ENCODE data around the gene COL4A2. TPM values are rescaled to one million over a fixed set of nuclear protein-coding genes. Genes with fewer than 3 reads are reported as not detected.
A peak's percentile ranks its signal among the peaks of the same experiment; 100 is the strongest.

The COL4A2 gene
- total RNA-seq, 1 donor from 2014 or later = 1,556 TPM

DNA sequence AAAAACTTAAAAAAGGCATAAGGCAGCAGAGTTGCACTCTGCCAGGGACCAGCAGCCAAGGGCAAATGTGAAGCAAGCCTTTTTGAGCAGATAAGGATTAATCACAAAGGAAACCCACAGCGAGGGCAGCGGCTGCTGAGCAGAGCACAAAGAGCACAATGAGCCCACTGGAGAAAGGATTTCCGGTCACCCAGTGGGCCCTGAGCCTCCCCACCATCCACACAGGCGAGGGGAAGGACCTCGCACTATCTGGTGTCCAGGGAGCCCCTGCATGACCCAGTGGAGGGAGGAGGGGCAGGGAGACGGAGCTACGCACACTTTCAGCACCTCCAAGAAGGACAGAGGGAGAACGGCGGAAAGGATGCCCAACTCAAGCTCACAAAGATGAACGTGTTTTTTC, 40.1 kb upstream of the COL4A2 start:
- Mint-ChIP-seq H3K4me3 (ENCODE audit: unreplicated experiment) (no peak overlapping the region), H3K27ac (ENCODE audit: unreplicated experiment) (no peak overlapping the region), H3K27me3 (ENCODE audit: unreplicated experiment) (peaks cover 4% of the 10 kb centered on the region), H3K36me3 (ENCODE audit: low read depth, unreplicated experiment) (peaks cover 48% of the 10 kb centered on the region), H3K4me1 (ENCODE audit: unreplicated experiment) (peaks cover 88% of the 10 kb centered on the region), H3K9me3 (ENCODE audit: unreplicated experiment) (no peaks in the 10 kb centered on the region)
- TF ChIP-seq, protein P1, sequence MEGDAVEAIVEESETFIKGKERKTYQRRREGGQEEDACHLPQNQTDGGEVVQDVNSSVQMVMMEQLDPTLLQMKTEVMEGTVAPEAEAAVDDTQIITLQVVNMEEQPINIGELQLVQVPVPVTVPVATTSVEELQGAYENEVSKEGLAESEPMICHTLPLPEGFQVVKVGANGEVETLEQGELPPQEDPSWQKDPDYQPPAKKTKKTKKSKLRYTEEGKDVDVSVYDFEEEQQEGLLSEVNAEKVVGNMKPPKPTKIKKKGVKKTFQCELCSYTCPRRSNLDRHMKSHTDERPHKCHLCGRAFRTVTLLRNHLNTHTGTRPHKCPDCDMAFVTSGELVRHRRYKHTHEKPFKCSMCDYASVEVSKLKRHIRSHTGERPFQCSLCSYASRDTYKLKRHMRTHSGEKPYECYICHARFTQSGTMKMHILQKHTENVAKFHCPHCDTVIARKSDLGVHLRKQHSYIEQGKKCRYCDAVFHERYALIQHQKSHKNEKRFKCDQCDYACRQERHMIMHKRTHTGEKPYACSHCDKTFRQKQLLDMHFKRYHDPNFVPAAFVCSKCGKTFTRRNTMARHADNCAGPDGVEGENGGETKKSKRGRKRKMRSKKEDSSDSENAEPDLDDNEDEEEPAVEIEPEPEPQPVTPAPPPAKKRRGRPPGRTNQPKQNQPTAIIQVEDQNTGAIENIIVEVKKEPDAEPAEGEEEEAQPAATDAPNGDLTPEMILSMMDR (IDR thresholded peaks at IDR 0.05; ENCODE audit: unreplicated experiment) = no peak
- DNase-seq (ENCODE audit: low spot score) = peak; percentile 62

DNA sequence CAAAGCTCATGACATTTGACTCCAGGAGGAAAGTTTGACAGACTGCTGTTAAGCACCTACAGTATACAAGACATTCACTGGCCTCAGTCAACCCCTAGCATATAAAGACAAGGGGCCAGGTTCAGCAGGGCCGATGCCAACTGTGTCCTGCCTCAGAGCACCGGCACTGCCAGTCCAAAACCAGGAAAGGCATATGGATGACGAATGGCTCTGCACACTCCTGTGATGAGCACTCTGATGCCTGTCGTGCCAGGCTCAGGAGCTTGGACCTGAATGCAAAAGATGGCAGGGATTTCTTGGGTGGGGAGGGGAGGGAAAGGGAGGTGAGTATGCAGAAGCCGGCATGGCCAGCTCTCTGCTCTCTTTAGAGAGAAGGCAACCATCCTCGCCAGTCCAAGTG, 39.0 kb upstream of the COL4A2 start:
- peaks cover 87% of the 10 kb centered on the region for H3K4me1 Mint-ChIP-seq (ENCODE audit: unreplicated experiment)
- no peaks in the 10 kb centered on the region for H3K9me3 Mint-ChIP-seq (ENCODE audit: unreplicated experiment)
- peaks cover 52% of the 10 kb centered on the region for H3K36me3 Mint-ChIP-seq (ENCODE audit: low read depth, unreplicated experiment)
- TF ChIP-seq, protein P1 (IDR thresholded peaks at IDR 0.05; ENCODE audit: unreplicated experiment) = no peak
- no peak for DNase-seq (ENCODE audit: low spot score)
- H3K27ac Mint-ChIP-seq (ENCODE audit: unreplicated experiment) = no peak overlapping the region
- H3K4me3 Mint-ChIP-seq (ENCODE audit: unreplicated experiment) = no peak overlapping the region
- H3K27me3 Mint-ChIP-seq (ENCODE audit: unreplicated experiment) = peaks cover 4% of the 10 kb centered on the region

DNA sequence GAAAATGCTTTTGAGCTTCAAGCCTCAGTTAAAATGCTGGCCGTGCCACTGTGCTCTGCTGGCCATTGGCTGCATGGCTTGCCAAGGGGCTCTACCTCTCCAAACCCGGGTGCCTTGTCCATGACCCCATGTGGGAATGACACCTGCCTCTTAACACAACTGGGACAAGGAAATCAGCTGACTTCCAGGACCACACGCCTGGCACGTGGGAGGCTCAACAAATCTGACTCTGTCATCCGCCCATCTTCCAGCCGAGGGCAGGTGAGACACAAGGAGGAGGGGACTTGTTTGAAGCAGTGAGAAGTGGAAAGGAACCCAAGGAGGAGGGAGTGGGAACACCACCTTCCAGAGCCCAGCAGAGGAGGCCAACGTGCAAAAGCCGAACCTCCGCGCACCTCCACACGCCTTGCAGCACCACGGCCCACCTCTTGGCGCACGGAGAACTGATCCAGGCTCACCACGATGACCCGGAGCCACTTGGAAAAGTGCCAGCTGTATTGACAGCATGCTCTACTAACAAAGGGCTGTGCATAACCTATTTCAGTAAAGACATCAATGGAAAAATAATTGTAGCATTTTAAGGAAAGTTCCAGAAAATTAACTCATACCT, 38.4 kb upstream of the COL4A2 start:
- Mint-ChIP-seq H3K4me3 (ENCODE audit: unreplicated experiment) (no peak overlapping the region), H3K36me3 (ENCODE audit: low read depth, unreplicated experiment) (peaks cover 58% of the 10 kb centered on the region), H3K27ac (ENCODE audit: unreplicated experiment) (no peak overlapping the region), H3K27me3 (ENCODE audit: unreplicated experiment) (peaks cover 4% of the 10 kb centered on the region), H3K9me3 (ENCODE audit: unreplicated experiment) (no peaks in the 10 kb centered on the region), H3K4me1 (ENCODE audit: unreplicated experiment) (peaks cover 88% of the 10 kb centered on the region)
- TF ChIP-seq, protein P1 (IDR thresholded peaks at IDR 0.05; ENCODE audit: unreplicated experiment) = no peak
- no peak for DNase-seq (ENCODE audit: low spot score)

DNA sequence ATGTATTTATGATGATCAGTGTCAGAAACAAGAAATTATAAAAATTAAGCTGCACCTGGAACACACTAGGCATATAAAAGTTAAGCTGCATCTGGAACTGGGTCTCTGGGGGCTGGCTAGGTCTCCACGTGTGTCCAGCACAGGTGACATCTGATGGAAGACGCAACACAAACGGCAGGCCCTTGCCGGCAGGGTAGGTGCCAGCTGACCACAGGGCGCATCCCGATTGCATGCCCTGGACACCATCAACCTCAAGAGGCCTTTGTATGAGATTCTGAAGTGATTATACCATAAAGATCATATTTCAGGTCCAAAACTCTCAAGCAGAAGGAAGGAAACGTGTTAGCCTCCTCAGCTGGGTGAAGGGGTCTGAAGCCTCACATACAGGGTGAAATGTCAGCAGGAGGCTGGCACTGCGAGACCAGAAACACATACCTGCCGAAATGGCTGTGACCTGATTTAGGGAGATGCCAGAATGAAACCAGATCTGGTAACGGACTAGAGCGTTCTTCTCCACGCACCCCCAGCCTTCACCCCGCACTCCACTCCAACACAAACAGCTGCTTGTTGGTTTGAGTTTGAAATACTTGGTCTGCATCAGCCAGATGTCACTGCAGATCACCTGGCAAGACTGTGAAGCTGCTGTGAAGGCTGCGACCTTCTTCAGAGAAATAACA, 37.4 kb upstream of the COL4A2 start:
- TF ChIP-seq, protein P1 (IDR thresholded peaks at IDR 0.05; ENCODE audit: unreplicated experiment) = no peak
- Mint-ChIP-seq H3K9me3 (ENCODE audit: unreplicated experiment) (no peaks in the 10 kb centered on the region), H3K36me3 (ENCODE audit: low read depth, unreplicated experiment) (peaks cover 57% of the 10 kb centered on the region), H3K27me3 (ENCODE audit: unreplicated experiment) (peaks cover 7% of the 10 kb centered on the region), H3K27ac (ENCODE audit: unreplicated experiment) (peak overlapping the region; percentile 52), H3K4me3 (ENCODE audit: unreplicated experiment) (peak overlapping the region; percentile 56), H3K4me1 (ENCODE audit: unreplicated experiment) (peaks cover 81% of the 10 kb centered on the region)
- DNase-seq (ENCODE audit: low spot score) = no peak

DNA sequence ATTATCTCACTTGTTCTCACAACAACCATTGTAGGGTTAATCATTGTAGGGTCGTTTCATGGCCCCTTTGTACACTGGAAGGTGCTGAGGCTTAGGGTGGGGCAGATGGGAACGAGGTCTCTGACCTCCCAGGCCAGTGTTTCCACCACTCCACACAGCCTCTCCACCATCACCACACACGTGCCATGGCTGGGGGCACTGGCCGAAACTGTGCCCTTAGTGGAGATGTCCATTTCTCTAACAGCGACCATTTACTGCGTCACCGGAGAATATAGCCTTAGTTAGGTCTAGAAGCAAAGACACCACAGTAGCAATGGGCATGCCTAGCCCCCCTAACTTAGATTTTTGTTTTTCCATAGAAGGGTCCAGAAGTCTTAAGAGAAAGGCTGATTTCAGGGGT, 36.6 kb upstream of the COL4A2 start:
- Mint-ChIP-seq H3K36me3 (ENCODE audit: low read depth, unreplicated experiment) (peaks cover 51% of the 10 kb centered on the region), H3K4me1 (ENCODE audit: unreplicated experiment) (peaks cover 79% of the 10 kb centered on the region), H3K27ac (ENCODE audit: unreplicated experiment) (peak overlapping the region; percentile 54), H3K4me3 (ENCODE audit: unreplicated experiment) (no peak overlapping the region), H3K9me3 (ENCODE audit: unreplicated experiment) (no peaks in the 10 kb centered on the region), H3K27me3 (ENCODE audit: unreplicated experiment) (peaks cover 9% of the 10 kb centered on the region)
- no peak for DNase-seq (ENCODE audit: low spot score)
- TF ChIP-seq, protein P1 (IDR thresholded peaks at IDR 0.05; ENCODE audit: unreplicated experiment) = no peak
